ENCODE measurements around the gene LAMC2.

The LAMC2 gene

DNA sequence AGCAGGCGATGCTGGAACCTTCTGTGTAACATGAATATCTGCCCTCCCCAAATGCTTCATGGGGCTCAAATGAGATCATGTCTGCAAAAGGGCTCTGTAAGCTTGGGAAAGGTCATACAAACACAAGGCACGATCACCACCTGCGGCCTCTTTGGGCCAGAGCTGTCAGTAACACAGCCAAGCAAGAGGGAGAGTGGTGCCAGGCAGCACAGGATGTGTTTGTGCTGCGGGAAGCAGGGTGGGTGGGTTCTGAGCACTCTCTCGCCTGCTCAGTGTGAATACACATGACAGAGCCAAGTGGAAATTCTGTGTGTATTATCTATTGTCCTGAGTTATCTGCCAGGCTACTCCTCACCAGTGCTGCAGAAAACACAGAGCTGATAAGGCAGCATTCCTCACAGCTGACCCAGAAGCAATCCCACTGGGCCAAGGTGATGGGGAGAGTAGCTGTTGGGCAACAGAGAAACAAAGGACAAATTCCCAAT is 101.2 kb downstream of the LAMC2 start:
- no peak overlapping the region for H3K4me3 ChIP-seq (ENCODE audit: low read length)
- TF ChIP-seq CTCF (IDR thresholded peaks at IDR 0.05; ENCODE audit: insufficient read depth, low read depth, low read length, missing control alignments): no peak
- DNase-seq (ENCODE audit: low read depth): no peak

GRCh38 chr1:183288583-183288982 is 102.5 kb downstream of the LAMC2 start:
- no peak for DNase-seq (ENCODE audit: low read depth)
- TF ChIP-seq CTCF (IDR thresholded peaks at IDR 0.05; ENCODE audit: insufficient read depth, low read depth, low read length, missing control alignments): no peak

DNA sequence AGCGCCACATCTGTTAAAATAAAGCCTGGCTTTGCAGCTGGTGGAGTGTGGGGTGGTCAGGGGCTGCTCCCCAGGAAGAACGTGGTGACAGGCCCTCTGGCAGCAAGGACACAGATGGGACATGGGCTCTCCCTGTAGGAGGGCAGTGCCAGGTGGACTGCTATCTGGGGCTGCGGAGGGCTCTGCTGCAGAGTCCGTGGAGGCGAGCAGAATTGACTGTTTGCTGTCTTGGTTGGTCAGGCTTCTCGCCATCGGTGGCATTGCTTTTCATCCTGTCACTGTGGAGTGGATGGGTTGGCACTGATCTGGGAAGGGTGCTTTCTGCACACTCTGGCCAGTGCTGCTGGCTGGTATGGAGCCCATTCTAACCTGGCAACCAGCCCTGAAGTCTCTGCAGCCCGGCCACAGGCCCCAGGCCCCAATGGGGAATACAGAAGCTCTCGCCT is 103.0 kb downstream of the LAMC2 start:
- H3K4me3 ChIP-seq (ENCODE audit: low read length): no peak overlapping the region
- no peak for DNase-seq (ENCODE audit: low read depth)
- TF ChIP-seq CTCF (IDR thresholded peaks at IDR 0.05; ENCODE audit: insufficient read depth, low read depth, low read length, missing control alignments): no peak

More at GRCh38 chr1:183288583-183288982, 102.5 kb downstream of the LAMC2 start:
- H3K4me3 ChIP-seq (ENCODE audit: low read length): no peak overlapping the region

GRCh38 chr1:183290628-183291027 is 104.6 kb downstream of the LAMC2 start:
- H3K4me3 ChIP-seq (ENCODE audit: low read length): no peak overlapping the region
- TF ChIP-seq CTCF (IDR thresholded peaks at IDR 0.05; ENCODE audit: insufficient read depth, low read depth, low read length, missing control alignments): no peak
- DNase-seq (ENCODE audit: low read depth): no peak

DNA sequence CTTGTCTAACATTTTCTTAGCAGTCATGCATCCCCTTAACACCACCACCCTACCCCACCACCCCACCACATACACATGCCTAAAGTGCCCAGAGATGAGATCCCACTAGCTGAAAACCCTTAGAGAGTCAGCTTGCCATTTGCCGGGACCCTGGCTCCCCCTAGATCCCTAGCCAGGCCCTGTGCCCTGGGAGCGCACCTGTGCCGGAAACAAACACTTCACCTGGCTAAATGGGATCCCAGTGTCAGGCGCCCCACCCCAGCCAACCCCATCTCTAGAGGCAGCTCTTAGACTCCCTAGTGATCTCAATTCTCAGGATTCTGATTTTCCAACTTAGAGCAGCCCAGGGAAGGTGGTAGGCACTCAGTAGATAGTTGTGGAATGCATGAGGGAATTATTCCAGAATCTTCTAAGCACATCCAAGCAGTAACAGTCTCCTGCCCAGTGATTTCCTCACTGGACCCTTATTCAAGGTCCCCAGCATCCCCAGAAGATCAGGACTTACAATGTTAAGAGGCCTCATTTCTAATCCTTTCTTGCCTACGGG is 105.2 kb downstream of the LAMC2 start:
- H3K4me3 ChIP-seq (ENCODE audit: low read length): no peak overlapping the region
- no peak for DNase-seq (ENCODE audit: low read depth)
- no peak for TF ChIP-seq CTCF (IDR thresholded peaks at IDR 0.05; ENCODE audit: insufficient read depth, low read depth, low read length, missing control alignments)

DNA sequence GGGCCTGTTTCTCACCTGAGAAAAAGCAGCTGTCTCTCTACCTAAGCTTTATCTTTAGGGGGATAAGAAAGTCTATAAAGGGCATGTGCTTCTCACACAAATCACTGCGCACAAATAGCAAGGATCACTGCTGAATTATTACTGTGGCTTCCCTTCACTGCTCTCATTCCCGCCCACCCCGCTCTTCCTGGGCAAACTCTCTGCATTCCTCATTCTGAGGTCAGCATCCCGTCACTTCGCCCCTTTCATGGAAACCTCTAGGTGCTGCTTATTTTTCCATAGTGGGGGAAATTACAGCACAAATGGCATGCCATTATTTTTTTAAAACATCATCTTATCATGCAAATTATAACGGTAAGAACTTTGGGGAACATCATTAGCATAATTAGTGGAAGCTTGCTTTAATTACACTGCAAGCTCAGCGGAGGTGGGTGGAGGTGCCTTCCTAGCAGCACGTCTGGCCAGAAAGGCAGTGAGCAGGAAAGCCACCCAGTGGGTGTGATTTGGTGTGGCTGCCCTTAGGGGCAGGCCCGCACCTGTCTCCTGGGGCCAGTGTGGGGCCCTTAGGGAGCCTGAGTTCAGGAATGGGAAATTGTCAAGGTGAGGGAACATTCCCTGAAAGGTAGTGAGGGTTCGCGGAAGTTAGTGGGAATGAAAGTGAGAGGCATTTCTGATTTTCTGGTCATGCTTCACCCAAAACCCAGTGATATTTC is 105.9 kb downstream of the LAMC2 start:
- DNase-seq (ENCODE audit: low read depth): no peak
- no peak overlapping the region for H3K4me3 ChIP-seq (ENCODE audit: low read length)
- TF ChIP-seq CTCF (IDR thresholded peaks at IDR 0.05; ENCODE audit: insufficient read depth, low read depth, low read length, missing control alignments): no peak

Data from epithelial cell of esophagus (primary cell).